ENCODE data around the gene RIT2. TPM values are rescaled to one million over a fixed set of nuclear protein-coding genes. Genes with fewer than 3 reads are reported as not detected.

RIT2 gene
- total and polyA plus RNA-seq, 2 of the 4 experiments (the other 2 are of a cell fraction), result not detected

DNA sequence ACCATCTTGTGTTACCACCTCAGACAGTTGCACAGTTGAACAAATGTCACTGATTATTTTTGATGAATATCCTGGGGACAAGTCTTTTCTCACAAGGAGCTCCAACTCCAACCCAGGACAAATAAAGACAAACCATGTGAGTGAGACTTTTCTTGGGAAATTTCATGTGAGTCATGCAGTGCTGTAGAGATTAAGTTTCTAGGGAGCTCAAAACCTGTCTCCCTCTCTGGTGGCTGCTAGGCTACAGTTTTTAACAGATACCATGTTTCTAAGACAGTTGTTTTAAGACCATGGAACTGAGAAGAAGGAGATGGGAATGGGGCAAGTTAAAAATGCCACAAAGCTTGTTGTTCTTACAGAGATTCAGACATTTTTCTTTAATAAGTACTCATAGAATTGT lies 255.5 kb downstream of the RIT2 start:
- Histone ChIP-seq H3K14ac (replicated peaks; ENCODE audit: low read depth, low read length) (no peak overlapping the region), H3K4me1 (ENCODE audit: control insufficient read depth, insufficient read depth, low read length) (no peaks in the 10 kb centered on the region), H3K4ac (ENCODE audit: low read depth, low read length) (no peak overlapping the region), H3K23ac (ENCODE audit: low read depth, low read length) (no peak overlapping the region), H3K56ac (ENCODE audit: extremely low read depth, insufficient read depth, low read length) (no peak overlapping the region), H3K4me3 (ENCODE audit: insufficient read depth, low read depth, low read length) (no peak overlapping the region), H3K9me1 (ENCODE audit: insufficient read depth, low read length) (no peaks in the 10 kb centered on the region), H4K20me1 (ENCODE audit: insufficient read depth, low read length) (no peaks in the 10 kb centered on the region), H2BK15ac (ENCODE audit: low read depth, low read length) (no peak overlapping the region), H3K79me1 (ENCODE audit: low read depth in 1 of 2, low read length in 2 of 2) (no peaks in the 10 kb centered on the region), H2BK120ac (ENCODE audit: low read depth, low read length) (no peak overlapping the region), H2AK5ac (ENCODE audit: low read depth, low read length) (no peak overlapping the region), H2AFZ (replicated peaks; ENCODE audit: low read length, poor library complexity) (no peak overlapping the region), H4K8ac (ENCODE audit: low read depth in 2 of 2, low read length in 2 of 2) (no peak overlapping the region), H2AK9ac (replicated peaks; ENCODE audit: low read depth, low read length, poor library complexity) (no peak overlapping the region), H2BK5ac (ENCODE audit: low read depth, low read length, poor library complexity, severe bottlenecking) (no peak overlapping the region), H3K9me3 (ENCODE audit: control insufficient read depth, insufficient read depth, low read length) (no peaks in the 10 kb centered on the region; the same call in 1 of the 2 replicates), H3K9ac (ENCODE audit: low read depth, low read length) (no peak overlapping the region), H3K4me2 (ENCODE audit: low read depth, low read length) (no peak overlapping the region), H4K91ac (ENCODE audit: insufficient read depth, low read depth, low read length) (no peak overlapping the region), H3K36me3 (ENCODE audit: control insufficient read depth, insufficient read depth, low read length) (no peaks in the 10 kb centered on the region), H3K27ac (ENCODE audit: insufficient read depth, low read length) (no peak overlapping the region), H3K27me3 (ENCODE audit: control insufficient read depth, insufficient read depth, low read length) (no peaks in the 10 kb centered on the region), H3K18ac (ENCODE audit: low read depth, low read length) (no peak overlapping the region), H2BK20ac (ENCODE audit: low read depth, low read length) (no peak overlapping the region), H4K5ac (ENCODE audit: low read depth, low read length) (no peak overlapping the region)
- no peak for DNase-seq
- intact Hi-C loops (cut with micrococcal nuclease) (no loop called here), dilution Hi-C loops (cut with HindIII; ENCODE audit: low sequenced_read_pairs, unreplicated experiment) (no loop called here), in situ Hi-C loops (cut with MboI; ENCODE audit: low sequenced_read_pairs) (no loop called here)
- TF ChIP-seq, protein P1, sequence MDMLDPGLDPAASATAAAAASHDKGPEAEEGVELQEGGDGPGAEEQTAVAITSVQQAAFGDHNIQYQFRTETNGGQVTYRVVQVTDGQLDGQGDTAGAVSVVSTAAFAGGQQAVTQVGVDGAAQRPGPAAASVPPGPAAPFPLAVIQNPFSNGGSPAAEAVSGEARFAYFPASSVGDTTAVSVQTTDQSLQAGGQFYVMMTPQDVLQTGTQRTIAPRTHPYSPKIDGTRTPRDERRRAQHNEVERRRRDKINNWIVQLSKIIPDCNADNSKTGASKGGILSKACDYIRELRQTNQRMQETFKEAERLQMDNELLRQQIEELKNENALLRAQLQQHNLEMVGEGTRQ (IDR thresholded peaks at IDR 0.05; ENCODE audit: low read depth, low read length), result no peak
- no peak for TF ChIP-seq MAFK (IDR thresholded peaks at IDR 0.05; ENCODE audit: low read depth, low read length)
- TF ChIP-seq NFE2L2 (IDR thresholded peaks at IDR 0.05; ENCODE audit: low read depth, low read length), result no peak
- no peak for TF ChIP-seq RFX5 (IDR thresholded peaks at IDR 0.05; ENCODE audit: low read depth, low read length)
- TF ChIP-seq, protein P2, sequence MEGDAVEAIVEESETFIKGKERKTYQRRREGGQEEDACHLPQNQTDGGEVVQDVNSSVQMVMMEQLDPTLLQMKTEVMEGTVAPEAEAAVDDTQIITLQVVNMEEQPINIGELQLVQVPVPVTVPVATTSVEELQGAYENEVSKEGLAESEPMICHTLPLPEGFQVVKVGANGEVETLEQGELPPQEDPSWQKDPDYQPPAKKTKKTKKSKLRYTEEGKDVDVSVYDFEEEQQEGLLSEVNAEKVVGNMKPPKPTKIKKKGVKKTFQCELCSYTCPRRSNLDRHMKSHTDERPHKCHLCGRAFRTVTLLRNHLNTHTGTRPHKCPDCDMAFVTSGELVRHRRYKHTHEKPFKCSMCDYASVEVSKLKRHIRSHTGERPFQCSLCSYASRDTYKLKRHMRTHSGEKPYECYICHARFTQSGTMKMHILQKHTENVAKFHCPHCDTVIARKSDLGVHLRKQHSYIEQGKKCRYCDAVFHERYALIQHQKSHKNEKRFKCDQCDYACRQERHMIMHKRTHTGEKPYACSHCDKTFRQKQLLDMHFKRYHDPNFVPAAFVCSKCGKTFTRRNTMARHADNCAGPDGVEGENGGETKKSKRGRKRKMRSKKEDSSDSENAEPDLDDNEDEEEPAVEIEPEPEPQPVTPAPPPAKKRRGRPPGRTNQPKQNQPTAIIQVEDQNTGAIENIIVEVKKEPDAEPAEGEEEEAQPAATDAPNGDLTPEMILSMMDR (conservative IDR thresholded peaks at IDR 0.05; ENCODE audit: low read depth, low read length), result no peak
- TF ChIP-seq MXI1 (IDR thresholded peaks at IDR 0.05; ENCODE audit: borderline replicate concordance, low read depth, low read length), result no peak
- TF ChIP-seq RCOR1 (IDR thresholded peaks at IDR 0.05; ENCODE audit: insufficient replicate concordance, low read length), result no peak
- TF ChIP-seq MAZ (IDR thresholded peaks at IDR 0.05; ENCODE audit: borderline replicate concordance, low read depth, low read length), result no peak
- no peak for TF ChIP-seq FOS (IDR thresholded peaks at IDR 0.05; ENCODE audit: low read depth, low read length)
- no peak for TF ChIP-seq CHD1 (IDR thresholded peaks at IDR 0.05; ENCODE audit: low read depth, low read length)
- TF ChIP-seq, protein P3, sequence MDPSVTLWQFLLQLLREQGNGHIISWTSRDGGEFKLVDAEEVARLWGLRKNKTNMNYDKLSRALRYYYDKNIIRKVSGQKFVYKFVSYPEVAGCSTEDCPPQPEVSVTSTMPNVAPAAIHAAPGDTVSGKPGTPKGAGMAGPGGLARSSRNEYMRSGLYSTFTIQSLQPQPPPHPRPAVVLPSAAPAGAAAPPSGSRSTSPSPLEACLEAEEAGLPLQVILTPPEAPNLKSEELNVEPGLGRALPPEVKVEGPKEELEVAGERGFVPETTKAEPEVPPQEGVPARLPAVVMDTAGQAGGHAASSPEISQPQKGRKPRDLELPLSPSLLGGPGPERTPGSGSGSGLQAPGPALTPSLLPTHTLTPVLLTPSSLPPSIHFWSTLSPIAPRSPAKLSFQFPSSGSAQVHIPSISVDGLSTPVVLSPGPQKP (IDR thresholded peaks at IDR 0.05; ENCODE audit: borderline replicate concordance, low read depth, low read length), result no peak
- ChIA-PET POLR2A (ENCODE audit: unreplicated experiment) (no interaction called here), CTCF (no interaction called here)
- no peak for ATAC-seq (ENCODE audit: low read depth)
- no TSS peak for BruUV-seq (replicated peaks)
